ENCODE measurements around the gene IQSEC3.

Gene IQSEC3

DNA sequence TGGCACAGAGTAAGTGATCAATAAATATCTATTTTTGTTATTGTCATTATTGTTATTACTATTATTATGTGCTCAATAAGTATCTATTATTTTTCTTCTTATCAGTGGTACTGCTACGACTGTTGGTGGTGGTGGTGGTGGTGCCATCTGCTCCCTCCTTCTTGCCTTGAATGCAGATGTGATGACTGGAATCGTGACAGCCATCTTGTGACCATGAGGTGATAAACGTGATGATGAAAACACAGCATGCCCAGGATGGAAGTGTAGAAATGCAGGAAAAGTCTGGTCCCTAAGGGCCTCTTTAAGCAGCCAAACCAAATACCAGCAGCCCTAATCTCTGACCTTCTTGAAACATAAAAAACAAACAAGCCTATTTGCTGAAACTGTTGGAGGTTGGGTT is 125.0 kb downstream of the IQSEC3 start:
- H3K4me3 Mint-ChIP-seq, result no peak overlapping the region
- H3K36me3 Mint-ChIP-seq, result no peaks in the 10 kb centered on the region
- no peak overlapping the region for H3K27ac Mint-ChIP-seq
- H3K9me3 Mint-ChIP-seq, result no peaks in the 10 kb centered on the region
- no peaks in the 10 kb centered on the region for H3K4me1 Mint-ChIP-seq
- H3K27me3 Mint-ChIP-seq, result peaks cover 17% of the 10 kb centered on the region

DNA sequence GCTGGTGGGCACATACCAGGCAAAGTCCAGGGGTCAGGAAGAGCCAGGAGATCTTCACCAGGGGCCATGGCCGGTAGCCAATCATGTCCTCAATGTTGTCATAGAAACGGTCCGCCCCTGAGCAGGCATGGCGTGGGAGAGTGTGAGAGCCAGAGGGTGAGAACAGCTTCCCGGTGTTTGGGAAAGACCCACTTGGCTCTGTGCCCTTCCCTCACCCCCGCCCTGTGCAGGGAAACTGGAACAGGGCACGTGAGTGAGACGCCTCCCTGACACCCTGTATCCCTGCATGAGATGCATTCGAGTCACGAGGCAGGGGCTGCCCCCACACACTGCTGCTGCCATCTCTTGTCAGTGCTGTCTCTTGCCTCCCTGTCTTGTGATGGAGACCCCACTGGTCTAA is 126.7 kb downstream of the IQSEC3 start:
- no peaks in the 10 kb centered on the region for H3K36me3 Mint-ChIP-seq
- no peaks in the 10 kb centered on the region for H3K9me3 Mint-ChIP-seq
- peaks cover 19% of the 10 kb centered on the region for H3K27me3 Mint-ChIP-seq
- no peak overlapping the region for H3K27ac Mint-ChIP-seq
- no peaks in the 10 kb centered on the region for H3K4me1 Mint-ChIP-seq
- no peak overlapping the region for H3K4me3 Mint-ChIP-seq

DNA sequence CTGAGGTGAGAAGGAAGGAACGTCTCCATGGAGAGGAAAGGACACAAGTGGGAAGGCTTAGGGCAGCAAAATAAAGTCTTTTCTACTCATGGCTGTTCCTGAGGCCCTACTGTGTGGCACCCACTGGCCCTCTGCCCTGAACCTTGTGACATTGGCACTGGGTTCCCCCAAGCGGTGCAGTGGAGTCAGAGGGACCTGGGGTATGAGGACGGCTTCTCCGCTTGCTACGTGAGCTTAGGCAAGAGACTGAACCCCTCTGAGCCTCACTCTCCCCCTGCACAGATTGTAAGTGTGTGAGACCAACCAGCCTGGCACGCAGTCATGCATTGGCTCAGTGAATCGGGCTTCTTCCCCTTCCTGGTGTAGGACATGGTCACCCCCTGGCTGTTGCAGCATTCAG is 127.7 kb downstream of the IQSEC3 start:
- Mint-ChIP-seq H3K4me1 (no peaks in the 10 kb centered on the region), H3K27ac (no peak overlapping the region), H3K27me3 (peaks cover 19% of the 10 kb centered on the region), H3K9me3 (no peaks in the 10 kb centered on the region), H3K4me3 (no peak overlapping the region), H3K36me3 (no peaks in the 10 kb centered on the region)

DNA sequence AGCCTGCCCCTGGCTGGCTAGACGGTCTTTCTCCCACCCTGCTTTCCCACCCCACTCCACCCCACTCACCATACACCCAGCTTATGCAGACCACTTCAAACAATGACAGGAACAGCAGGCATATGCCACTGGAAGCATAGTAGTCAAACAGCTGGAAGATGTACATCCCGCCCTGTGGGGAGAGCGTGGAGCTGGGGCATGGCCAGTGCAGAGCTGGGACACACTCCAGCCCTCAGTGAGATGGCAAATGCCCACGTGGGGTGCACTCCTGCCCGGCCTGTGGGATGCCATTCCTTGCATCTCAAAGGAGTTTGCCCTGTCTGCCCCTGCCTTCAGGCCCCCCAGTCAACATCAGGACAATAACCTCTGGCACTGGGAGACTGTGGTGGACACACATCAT is 128.6 kb downstream of the IQSEC3 start:
- H3K9me3 Mint-ChIP-seq, result no peaks in the 10 kb centered on the region
- no peak overlapping the region for H3K4me3 Mint-ChIP-seq
- H3K27ac Mint-ChIP-seq, result no peak overlapping the region
- no peaks in the 10 kb centered on the region for H3K4me1 Mint-ChIP-seq
- peaks cover 15% of the 10 kb centered on the region for H3K27me3 Mint-ChIP-seq
- no peaks in the 10 kb centered on the region for H3K36me3 Mint-ChIP-seq

DNA sequence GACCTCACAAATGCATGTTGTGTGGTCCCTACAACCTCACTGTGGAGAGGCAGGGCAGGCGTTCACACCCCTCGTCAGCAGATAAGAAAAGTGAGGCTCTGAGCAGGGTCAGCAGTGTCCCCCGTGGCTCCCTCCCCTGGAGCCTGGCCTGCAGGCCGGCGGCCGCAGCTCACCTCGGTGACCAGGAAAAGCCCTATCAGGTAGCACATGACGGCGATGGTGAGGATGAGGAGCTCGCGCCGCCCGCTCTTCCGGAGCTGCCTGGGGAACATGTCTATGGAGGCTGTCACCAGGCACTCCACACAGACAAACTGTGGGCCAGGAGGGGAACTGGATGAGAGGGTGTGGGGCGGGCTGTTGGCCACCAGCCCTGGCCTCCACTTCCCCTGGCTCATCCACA is 129.4 kb downstream of the IQSEC3 start:
- Mint-ChIP-seq H3K9me3 (no peaks in the 10 kb centered on the region), H3K4me1 (no peaks in the 10 kb centered on the region), H3K27ac (no peak overlapping the region), H3K4me3 (no peak overlapping the region), H3K36me3 (no peaks in the 10 kb centered on the region), H3K27me3 (peaks cover 14% of the 10 kb centered on the region)

DNA sequence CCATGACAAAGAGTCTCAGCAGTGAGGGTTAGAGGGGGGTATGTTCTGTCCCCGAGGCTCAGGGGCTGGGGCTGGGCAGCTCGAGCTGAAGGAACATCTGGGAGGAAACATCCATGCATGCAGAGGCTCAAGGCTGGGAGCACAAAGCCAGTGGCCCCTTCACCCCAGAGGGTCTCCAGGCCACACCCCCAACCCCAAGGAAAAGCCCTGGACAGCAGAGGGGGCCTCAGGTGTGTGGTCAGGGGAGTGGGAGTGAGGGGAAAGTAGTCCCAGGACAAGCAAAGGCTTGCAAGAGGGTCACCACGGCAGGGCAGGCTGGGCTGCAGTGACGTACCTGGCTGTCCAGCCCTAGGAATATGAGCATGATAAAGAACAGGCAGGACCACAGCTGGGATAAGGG is 129.9 kb downstream of the IQSEC3 start:
- Mint-ChIP-seq H3K27ac (no peak overlapping the region), H3K4me1 (no peaks in the 10 kb centered on the region), H3K4me3 (no peak overlapping the region), H3K36me3 (no peaks in the 10 kb centered on the region), H3K9me3 (no peaks in the 10 kb centered on the region), H3K27me3 (peaks cover 15% of the 10 kb centered on the region)

DNA sequence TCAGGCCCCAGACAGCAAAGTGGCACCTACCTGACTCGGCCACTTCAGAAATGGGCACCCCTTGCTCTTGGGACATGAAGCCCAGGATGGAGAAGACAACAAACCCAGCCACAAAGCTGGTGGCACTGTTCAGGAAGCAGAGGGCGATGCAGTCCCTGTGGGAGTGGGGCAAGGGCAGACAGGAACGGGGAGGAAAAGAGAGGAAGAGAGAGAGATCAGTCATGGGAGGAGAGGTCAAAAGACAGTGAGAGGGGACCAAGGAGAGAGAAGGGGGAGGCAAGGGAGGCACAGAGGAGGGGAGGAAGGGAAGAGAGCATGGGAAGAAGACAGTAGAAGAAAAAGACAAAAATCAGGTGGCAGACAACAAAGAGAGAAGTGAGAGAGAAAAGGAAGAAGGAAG is 130.8 kb downstream of the IQSEC3 start:
- Mint-ChIP-seq H3K27ac (no peak overlapping the region), H3K4me3 (no peak overlapping the region), H3K9me3 (no peaks in the 10 kb centered on the region), H3K36me3 (no peaks in the 10 kb centered on the region), H3K27me3 (peaks cover 16% of the 10 kb centered on the region), H3K4me1 (no peaks in the 10 kb centered on the region)

DNA sequence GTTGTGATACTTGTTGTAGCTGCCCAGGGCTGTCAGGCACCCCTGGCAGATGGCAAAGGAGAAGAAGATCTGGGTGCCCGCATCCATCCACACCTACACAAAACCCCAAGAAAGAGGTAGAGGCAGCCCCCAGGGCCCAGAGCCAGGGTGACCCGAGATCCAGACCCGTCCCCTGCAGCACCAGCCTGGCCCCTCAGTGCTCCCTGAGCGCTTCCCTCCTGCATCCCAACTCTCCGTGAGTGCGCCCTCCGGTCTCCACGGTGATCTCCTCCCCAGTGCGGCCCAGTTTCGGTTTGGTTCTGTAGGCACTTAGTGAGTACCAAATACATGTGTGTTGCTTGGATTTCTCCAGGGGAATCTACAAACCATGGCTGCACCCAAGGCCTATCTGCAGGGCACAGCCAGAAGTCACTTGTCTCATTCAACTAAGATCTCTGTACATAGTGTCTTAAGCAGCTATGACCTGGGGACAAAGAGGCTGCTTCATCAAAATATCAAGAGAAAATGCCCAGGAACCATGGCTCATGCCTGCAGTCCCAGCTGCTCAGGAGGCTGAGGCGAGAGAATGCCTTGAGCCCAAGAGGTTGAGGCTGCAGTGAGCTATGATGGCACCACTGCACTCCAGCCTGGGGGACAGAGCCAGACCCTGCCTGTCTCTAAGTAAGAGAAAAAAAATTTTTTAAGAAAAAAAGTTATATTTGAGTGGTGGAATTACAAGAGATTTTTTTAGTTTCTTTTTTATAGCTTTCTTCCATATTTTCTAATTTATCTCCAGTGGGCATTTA is 131.5 kb downstream of the IQSEC3 start:
- H3K4me1 Mint-ChIP-seq, result no peaks in the 10 kb centered on the region
- H3K27ac Mint-ChIP-seq, result no peak overlapping the region
- peaks cover 18% of the 10 kb centered on the region for H3K27me3 Mint-ChIP-seq
- H3K4me3 Mint-ChIP-seq, result no peak overlapping the region
- no peaks in the 10 kb centered on the region for H3K9me3 Mint-ChIP-seq
- peaks cover 2% of the 10 kb centered on the region for H3K36me3 Mint-ChIP-seq

DNA sequence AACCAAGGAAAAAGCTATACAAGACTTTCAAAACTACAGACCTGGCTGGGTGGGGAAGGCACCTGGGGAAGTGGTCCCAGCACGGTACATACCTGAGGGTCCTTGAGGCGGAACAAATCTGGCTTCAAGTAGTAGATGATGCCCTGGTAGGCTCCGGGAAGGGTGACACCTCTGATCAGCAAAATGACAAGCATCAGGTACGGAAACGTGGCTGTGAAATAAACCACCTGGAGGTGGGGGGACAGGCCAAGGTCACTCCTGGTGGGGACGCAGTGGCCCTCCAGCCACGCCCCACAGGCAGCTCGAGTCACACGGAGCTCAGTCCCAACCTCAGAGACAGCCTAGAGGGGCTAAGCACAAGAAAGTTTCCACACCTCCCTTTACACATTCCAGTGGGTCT is 132.1 kb downstream of the IQSEC3 start:
- no peak overlapping the region for H3K27ac Mint-ChIP-seq
- peaks cover 16% of the 10 kb centered on the region for H3K27me3 Mint-ChIP-seq
- no peak overlapping the region for H3K4me3 Mint-ChIP-seq
- H3K4me1 Mint-ChIP-seq, result no peaks in the 10 kb centered on the region
- H3K36me3 Mint-ChIP-seq, result peaks cover 2% of the 10 kb centered on the region
- H3K9me3 Mint-ChIP-seq, result no peaks in the 10 kb centered on the region

DNA sequence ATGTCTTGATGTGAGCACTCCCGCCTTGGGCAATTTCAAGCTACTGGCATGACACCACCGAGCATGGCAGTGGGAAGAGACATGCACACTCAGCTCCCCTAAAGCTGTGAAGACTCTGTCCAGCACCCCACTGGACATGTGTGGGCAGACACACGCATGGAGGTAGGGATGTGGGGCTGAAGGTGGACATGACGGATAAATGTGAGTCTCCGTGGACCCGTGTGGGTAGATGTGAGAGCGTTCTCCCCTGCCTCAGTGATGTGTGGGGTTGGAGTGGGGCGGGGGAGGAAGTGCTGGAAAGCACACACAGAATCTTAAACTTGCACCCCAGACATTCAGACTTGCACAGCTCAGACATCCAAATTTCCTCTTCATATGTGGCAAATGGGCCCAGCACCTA is 134.8 kb downstream of the IQSEC3 start:
- Mint-ChIP-seq H3K9me3 (no peaks in the 10 kb centered on the region), H3K4me3 (no peak overlapping the region), H3K4me1 (no peaks in the 10 kb centered on the region), H3K27ac (no peak overlapping the region), H3K27me3 (peaks cover 27% of the 10 kb centered on the region), H3K36me3 (peaks cover 2% of the 10 kb centered on the region)

DNA sequence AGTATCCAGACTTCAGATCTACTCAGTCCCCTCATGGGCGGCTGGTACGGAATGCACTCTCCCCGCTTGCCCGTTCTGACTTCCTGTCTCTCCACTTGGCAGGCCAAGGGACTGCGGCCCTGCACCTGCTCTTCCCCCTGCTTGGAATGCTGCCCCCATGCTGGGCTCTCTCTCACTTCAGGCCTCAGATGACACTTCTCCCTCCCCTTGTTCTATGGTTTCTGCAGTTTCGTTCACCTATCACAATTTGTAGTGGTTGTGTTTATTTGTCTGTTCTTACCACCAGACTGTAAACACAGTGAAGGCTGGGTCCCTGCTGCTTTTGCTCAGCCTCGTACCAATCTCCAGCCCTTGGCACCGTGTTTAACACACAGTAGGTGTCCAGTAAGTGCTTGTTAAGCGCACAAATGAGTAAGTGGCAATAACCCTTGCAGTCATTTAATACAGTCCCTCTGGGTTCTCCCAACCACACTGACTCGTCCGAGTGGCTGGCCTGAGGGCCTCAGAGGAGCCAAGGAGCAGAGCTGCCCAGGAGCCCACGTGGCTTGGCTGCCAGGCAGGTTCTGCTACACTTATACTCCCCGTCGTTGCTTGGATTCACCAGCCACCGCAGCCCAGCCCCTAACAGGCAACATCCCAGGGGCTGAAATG is 135.6 kb downstream of the IQSEC3 start:
- Mint-ChIP-seq H3K4me1 (no peaks in the 10 kb centered on the region), H3K9me3 (no peaks in the 10 kb centered on the region), H3K36me3 (peaks cover 2% of the 10 kb centered on the region), H3K4me3 (no peak overlapping the region), H3K27ac (no peak overlapping the region), H3K27me3 (peaks cover 30% of the 10 kb centered on the region)

DNA sequence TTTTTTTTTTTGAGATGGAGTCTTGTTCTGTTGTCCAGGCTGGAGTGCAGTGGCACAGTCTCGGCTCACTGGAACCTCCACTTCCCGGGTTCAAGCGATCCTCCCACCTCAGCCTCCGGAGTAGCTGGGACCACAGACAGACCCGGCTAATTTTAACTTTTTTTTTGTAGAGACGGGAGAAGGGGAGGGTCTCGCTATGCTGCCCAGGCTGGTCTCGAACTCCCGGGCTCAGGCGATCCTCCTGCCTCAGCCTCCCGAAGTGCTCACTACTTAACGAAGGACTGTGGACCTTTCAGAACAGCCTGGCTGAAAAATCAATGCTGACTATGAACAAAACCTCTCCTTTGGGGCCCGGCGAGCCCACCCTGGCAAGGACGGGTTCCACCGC is 136.5 kb downstream of the IQSEC3 start:
- Mint-ChIP-seq H3K36me3 (peaks cover 2% of the 10 kb centered on the region), H3K27me3 (peaks cover 29% of the 10 kb centered on the region), H3K9me3 (no peaks in the 10 kb centered on the region), H3K27ac (no peak overlapping the region), H3K4me3 (no peak overlapping the region), H3K4me1 (no peaks in the 10 kb centered on the region)

DNA sequence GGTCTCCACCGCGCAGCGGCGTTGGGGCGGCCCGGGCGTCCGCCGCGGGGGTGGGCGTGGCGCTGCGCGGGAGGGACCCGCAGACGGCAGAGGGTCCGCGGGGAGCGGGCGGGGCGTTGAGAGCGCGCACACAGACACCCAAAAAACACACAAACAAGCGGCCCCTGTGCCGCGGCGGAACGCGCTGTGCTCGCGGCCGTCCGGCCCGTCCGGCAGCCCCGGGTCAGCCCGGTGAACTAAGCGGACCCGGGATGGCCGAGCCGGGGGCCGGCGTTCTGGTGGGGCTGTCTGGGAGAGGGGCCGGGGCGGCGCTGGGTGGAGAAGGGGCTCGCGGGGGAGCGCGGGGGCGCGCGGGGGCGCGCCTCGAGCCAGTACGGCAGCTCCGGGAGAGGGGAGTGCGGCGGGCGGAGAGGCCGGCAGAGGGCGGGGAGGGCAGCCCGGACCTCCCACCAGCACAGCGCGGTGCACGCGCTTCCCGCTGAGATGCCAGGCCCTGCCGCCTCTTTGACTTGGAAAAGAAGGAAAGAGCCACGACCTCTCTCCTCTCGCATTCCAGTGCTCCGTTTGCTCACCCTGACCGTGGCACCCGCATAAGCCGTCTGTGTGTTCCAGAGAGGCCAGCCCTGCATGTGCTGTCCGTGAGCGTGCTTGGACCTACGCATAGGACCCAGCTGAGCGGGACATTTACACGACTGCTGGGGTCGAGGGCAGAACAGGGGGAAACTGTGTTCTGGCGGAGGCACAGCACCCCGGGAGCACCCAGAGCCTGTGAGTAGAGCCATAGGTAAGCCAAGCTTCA is 137.1 kb downstream of the IQSEC3 start:
- Mint-ChIP-seq H3K27me3 (peaks cover 30% of the 10 kb centered on the region), H3K36me3 (peaks cover 2% of the 10 kb centered on the region), H3K4me3 (no peak overlapping the region), H3K9me3 (no peaks in the 10 kb centered on the region), H3K27ac (no peak overlapping the region), H3K4me1 (no peaks in the 10 kb centered on the region)

DNA sequence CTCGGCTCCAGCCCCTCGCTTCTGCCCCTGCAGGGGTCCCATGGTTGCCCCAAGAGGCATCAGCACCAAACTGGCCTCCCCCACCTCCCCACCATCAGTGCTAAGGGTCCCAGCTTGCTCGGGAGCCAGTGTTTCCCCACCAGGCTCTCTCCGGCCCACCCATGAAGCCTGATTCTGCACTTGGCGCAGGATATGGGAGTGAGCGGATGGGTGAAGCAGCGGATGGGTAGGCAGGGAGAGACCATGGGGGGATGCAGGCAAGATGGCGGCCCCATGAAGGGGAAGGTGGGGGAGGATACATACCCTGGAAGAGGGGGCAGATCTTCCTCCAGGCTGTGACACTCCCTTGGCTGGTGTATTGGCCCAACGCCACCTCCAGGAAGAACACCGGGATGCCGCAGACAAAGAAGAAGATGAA is 137.7 kb downstream of the IQSEC3 start:
- Mint-ChIP-seq H3K27ac (no peak overlapping the region), H3K9me3 (no peaks in the 10 kb centered on the region), H3K36me3 (peaks cover 2% of the 10 kb centered on the region), H3K4me3 (no peak overlapping the region), H3K4me1 (no peaks in the 10 kb centered on the region), H3K27me3 (peaks cover 34% of the 10 kb centered on the region)

DNA sequence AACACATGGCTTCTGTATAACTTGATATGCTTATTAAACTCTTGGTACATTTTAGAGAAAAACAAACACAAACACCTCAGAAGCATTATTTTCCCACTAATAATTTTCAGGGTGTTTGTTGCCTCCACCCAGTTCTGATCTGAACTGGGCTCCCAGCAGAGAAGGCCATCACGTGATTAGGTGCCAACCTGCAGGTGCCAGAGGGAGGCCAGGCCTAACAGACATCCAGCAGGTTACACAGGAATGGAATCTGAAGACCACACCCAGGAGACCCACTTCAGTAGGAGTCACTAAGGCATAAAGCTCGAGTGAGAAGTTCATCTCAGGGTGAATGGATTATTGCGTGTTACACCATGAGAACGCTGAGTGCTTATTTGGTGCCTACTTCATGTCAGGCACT is 138.5 kb downstream of the IQSEC3 start:
- H3K27ac Mint-ChIP-seq, result no peak overlapping the region

More for the DNA sequence above, 138.5 kb downstream of the IQSEC3 start:
- no peaks in the 10 kb centered on the region for H3K4me1 Mint-ChIP-seq
- peaks cover 2% of the 10 kb centered on the region for H3K36me3 Mint-ChIP-seq
- H3K27me3 Mint-ChIP-seq, result peaks cover 35% of the 10 kb centered on the region
- H3K9me3 Mint-ChIP-seq, result no peaks in the 10 kb centered on the region
- H3K4me3 Mint-ChIP-seq, result no peak overlapping the region
